GM18870 (cell line): ENCODE data around the gene CDK13.
A peak's percentile ranks its signal among the peaks of the same experiment; 100 is the strongest.

Experiments used
- ATAC-seq: cut with Tn5 transposase; IDR thresholded peaks from one replicate; pipeline ENCODE4 v1.9.1; 2021; ENCODE audit warnings: moderate library complexity; ENCODE audit not compliant: unreplicated experiment

The CDK13 gene

GRCh38 chr7:39948956-39949928 lies 814 bp upstream of the CDK13 start:
- peak; percentile 71 for ATAC-seq

- ATAC-seq, result no peak
Measured at GRCh38 chr7:39950473-39951225, 593 bp downstream of the CDK13 start.

- ATAC-seq, result peak; percentile 15
Measured at GRCh38 chr7:39951226-39952194, 1.5 kb downstream of the CDK13 start.

GRCh38 chr7:39952374-39952773 lies 2.3 kb downstream of the CDK13 start:
- no peak for ATAC-seq

- ATAC-seq, result no peak
Measured at GRCh38 chr7:39952803-39953202, 2.7 kb downstream of the CDK13 start.

- ATAC-seq, result no peak
Measured at GRCh38 chr7:39954694-39955093, 4.6 kb downstream of the CDK13 start.

- ATAC-seq, result no peak
Measured at GRCh38 chr7:39958038-39958437, 8.0 kb downstream of the CDK13 start.

- ATAC-seq, result no peak
Measured at GRCh38 chr7:39967406-39968161, 17.5 kb downstream of the CDK13 start.

GRCh38 chr7:39969431-39969830 lies 19.4 kb downstream of the CDK13 start:
- no peak for ATAC-seq

GRCh38 chr7:39971924-39972323 lies 21.9 kb downstream of the CDK13 start:
- ATAC-seq, result no peak

- no peak for ATAC-seq
Measured at GRCh38 chr7:39973801-39974200, 23.7 kb downstream of the CDK13 start.

GRCh38 chr7:39978230-39978934 lies 28.3 kb downstream of the CDK13 start:
- ATAC-seq, result no peak

- no peak for ATAC-seq
Measured at GRCh38 chr7:39979406-39980073, 29.5 kb downstream of the CDK13 start.

- ATAC-seq, result no peak
Measured at GRCh38 chr7:39985398-39985918, 35.4 kb downstream of the CDK13 start.

- ATAC-seq, result no peak
Measured at GRCh38 chr7:39987641-39988347, 37.7 kb downstream of the CDK13 start.

- ATAC-seq, result no peak
Measured at GRCh38 chr7:40000734-40001315, 50.8 kb downstream of the CDK13 start.

GRCh38 chr7:40001649-40002048 lies 51.6 kb downstream of the CDK13 start:
- no peak for ATAC-seq

- ATAC-seq, result no peak
Measured at GRCh38 chr7:40003597-40003996, 53.5 kb downstream of the CDK13 start.
